GM18909 (cell line): Measurements from ENCODE around the gene ESD.
"Not testable (repeated sequence)": the region's sequence is repeated elsewhere in the genome, so short reads cannot be mapped to it uniquely, and the experiment has no call there.

ENCODE experiments used
- ATAC-seq: cut with Tn5 transposase; IDR thresholded peaks from one replicate; pipeline ENCODE4 v1.9.1; 2021; ENCODE audit warnings: mild to moderate bottlenecking; ENCODE audit not compliant: unreplicated experiment, poor library complexity

Gene ESD

GRCh38 chr13:46796515-46797474 lies at the start of gene ESD:
Gene ESD (minus strand): TSS chr13:46797161. CDS start chr13:46791413, 5,748 bp downstream.
- ATAC-seq = peak; percentile 90

- ATAC-seq = no peak
Measured at GRCh38 chr13:46846726-46847125, 49.8 kb upstream of the ESD start.

DNA sequence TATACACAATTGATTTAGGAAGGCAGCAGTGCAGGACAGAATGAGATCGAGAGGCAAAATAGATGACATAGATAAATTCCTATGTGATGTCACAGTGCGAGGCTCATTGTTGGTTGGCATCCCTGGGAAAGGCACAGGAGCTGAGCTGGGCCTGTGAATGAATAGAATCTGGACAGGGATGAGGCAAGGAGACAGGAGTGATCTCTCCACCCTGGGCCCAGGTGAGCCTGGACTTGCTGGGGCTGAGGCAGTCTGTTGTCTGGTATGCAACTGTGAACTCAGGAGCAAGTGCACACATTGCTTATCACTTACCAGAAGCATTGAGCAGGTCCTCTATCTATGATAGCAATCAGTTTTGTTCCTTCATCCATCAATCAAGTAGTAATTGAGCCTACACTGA lies 48.2 kb upstream of the ESD start:
- ATAC-seq = no peak

DNA sequence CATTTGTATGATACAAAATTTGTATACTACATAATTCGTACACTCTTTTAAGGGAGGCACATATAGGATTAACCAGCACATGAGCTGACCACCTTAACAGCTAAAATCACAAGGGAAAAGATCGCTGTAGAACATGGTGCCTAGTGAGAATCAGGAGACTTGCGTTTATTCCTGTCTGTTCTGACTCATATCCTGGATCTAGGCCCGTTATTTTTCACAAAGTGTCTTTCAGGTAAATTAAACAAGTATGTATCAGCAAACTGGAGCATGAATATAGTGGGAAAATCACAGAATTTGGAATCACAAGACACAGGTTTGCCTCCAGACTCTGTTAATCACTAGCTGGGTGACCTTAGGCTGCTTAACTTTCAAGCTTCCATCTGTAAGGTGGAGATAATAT lies 47.5 kb upstream of the ESD start:
- ATAC-seq = no peak

GRCh38 chr13:46839399-46839798 lies 42.4 kb upstream of the ESD start:
- ATAC-seq = no peak

- no peak for ATAC-seq
Measured at GRCh38 chr13:46834657-46835056, 37.7 kb upstream of the ESD start.

- ATAC-seq = no peak
Measured at GRCh38 chr13:46831588-46832194, 34.7 kb upstream of the ESD start.

GRCh38 chr13:46830405-46831005 lies 33.5 kb upstream of the ESD start:
- no peak for ATAC-seq

- ATAC-seq = no peak
Measured at GRCh38 chr13:46822551-46822950, 25.6 kb upstream of the ESD start.

DNA sequence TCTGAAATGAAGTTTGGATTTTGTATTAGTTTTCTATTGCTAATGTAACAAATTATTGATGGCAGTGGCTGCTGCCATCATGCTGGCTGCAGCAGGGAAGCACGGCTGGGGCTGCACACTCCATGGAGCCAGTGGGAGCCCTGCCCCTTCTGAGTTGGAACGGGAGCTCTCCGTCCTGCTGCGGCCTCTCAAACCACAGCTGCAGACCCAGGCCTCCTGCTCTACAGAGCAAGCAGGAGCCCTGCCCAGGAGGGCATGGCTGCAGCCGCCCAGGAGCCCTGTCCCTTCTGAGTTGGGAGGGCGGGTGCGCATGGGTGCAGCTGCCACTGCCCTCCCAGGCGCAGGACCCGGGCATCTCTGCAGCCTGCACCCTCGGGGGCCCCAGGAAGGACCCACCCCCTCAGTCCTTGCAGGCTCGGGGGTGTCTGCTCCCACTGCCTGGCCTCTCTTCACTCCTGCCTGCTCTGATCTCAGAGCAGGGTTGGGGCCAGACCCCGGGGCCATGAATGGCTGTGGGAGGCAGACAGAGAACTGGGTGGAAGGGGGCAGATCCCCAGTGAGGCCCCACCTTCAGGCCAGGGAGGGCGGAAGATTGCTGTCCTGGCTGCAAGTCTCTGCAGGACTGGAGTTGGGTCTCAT lies 21.0 kb upstream of the ESD start:
- no peak for ATAC-seq

DNA sequence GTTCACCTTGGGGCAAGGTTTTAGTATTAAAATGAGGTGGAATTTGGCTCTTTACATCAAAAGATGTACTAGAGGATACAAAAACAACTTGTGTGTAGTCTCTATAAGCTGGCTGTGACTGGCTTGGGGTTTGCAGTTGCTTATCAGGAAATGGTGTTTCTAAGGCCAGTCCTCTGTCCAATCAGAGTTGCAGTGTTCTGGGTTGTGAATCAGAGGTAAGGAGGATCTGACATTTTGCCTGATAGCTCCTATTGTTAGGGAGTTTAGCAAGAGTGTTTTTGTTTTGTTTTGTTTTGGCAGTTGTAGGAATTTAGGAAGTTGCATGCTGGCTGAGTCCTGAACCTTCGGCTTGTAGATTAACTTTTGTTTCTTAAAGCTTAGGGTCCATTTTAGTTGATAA lies 20.1 kb upstream of the ESD start:
- no peak for ATAC-seq

- no peak for ATAC-seq
Measured at GRCh38 chr13:46816371-46816770, 19.4 kb upstream of the ESD start.

- no peak for ATAC-seq
Measured at GRCh38 chr13:46812301-46812797, 15.4 kb upstream of the ESD start.

DNA sequence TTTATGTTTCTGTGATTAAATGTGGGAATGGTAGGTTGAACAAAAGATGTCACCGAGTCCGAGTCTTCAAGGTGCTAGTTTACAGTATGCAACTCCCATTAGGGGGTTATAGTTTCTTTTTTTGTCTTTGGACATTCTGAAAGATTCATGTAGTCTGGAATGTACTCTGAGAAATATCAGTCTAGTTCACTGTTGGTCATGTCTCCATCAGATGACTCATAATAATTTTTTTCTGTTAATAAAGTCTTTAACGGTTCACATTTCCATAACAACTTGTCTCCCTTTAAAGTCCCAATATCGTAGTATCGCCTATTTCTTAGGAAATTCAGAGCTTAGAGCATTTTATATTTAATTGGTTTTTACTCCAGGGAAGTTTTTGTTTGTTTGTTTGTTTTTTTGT lies 13.5 kb upstream of the ESD start:
- ATAC-seq = no peak

- not testable (repeated sequence) for ATAC-seq
Measured at GRCh38 chr13:46804921-46805320, 8.0 kb upstream of the ESD start.

DNA sequence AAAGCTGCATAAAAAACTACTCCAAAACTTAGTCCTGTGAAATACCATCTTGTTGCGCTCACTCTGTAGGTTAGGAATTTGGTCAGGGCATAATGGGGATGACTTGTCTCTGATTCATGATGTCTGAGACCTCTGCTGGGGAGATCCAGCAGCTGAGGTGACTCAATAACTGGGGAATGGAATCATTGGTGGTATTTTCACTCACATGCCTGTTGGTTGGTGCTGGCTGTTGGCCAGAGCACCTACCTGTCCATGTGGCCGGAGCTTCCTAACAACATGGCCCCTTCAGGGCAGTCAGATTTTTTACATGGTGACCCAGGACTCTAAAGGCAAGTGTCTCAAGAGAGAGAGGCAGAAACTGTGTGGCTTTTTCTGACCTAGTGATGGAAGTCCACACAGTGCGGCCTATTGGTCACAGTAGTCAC lies 7.4 kb upstream of the ESD start:
- no peak for ATAC-seq

- no peak for ATAC-seq
Measured at GRCh38 chr13:46803586-46803985, 6.6 kb upstream of the ESD start.

- no peak for ATAC-seq
Measured at GRCh38 chr13:46801858-46802257, 4.9 kb upstream of the ESD start.

DNA sequence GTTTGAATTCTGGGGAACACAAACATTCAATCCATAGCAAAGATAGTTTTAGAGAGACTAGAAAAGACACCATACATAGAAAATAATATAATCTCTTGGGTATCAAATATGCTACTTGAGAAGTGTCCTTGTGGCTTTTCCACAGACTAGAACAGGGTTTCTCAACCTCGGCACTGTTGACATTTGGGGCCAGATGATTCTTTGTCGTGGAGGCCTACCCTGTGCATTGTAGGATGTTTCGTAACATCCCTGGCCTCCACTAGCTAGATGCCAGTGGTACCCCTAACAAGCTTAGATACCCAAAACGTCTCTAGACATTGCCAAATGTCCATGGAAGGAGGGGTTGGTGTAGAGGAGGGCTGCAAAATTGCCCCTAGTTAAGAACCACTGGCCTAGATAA lies 2.2 kb upstream of the ESD start:
- no peak for ATAC-seq

DNA sequence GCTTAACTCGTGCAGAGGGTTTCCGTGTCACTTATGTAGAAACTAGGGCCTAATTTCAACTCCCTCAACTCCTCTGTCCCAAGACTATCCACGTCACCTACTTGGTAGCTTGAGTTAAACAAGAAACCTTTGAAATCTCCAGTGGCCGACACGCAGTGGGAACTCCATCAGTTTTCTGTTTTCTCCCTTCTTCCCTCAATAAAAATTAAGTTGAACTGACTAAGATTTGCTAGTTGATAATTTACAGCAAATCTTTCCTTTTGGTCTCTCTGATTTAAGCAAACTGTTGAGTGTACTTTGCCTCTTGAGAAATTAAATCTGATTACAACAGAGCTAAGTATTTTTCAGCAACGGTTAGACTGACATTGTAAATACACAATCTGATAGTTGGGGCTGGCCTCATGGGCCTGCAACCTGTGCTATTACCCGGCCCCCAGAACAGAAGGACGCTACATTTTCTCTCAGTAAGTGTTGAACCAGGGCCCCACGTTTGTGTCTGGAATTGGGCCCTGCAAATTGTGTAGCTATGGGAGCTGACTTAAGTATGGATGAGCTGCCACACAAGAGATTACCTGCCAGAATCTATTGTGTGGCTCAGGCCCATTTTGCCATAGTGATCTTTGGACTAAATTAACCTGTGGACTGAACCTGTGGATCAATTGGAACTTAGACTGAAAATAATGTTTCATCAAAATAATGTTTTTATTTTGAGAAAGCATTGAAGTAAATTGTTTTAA lies 708 bp upstream of the ESD start:
- ATAC-seq = no peak
